ENCODE data around the gene GXYLT2.

Gene GXYLT2

GRCh38 chr3:72912532-72912931, 24.7 kb downstream of the GXYLT2 start:
- DNase-seq: no peak
- Histone ChIP-seq H3K9ac (ENCODE audit: low read length) (no peak overlapping the region), H3K4me2 (ENCODE audit: low read depth, low read length) (no peak overlapping the region), H3K27ac (ENCODE audit: low read length) (no peak overlapping the region), H2AFZ (ENCODE audit: low read length) (no peak overlapping the region), H3K4me1 (ENCODE audit: low read length) (no peaks in the 10 kb centered on the region), H3K9me2 (replicated peaks; ENCODE audit: insufficient read depth, low read length) (no peaks in the 10 kb centered on the region), H3K36me3 (replicated peaks; ENCODE audit: insufficient read depth, low read length) (no peaks in the 10 kb centered on the region), H3K4me3 (ENCODE audit: low read length) (no peak overlapping the region), H4K20me1 (ENCODE audit: insufficient read depth, low read length) (no peaks in the 10 kb centered on the region), H3K9me3 (replicated peaks; ENCODE audit: insufficient read depth, low read length) (no peaks in the 10 kb centered on the region), H3K79me2 (ENCODE audit: low read length) (no peaks in the 10 kb centered on the region), H3F3A (ENCODE audit: insufficient read depth, low read length) (no peaks in the 10 kb centered on the region), H3K27me3 (replicated peaks; ENCODE audit: insufficient read depth, low read length) (no peaks in the 10 kb centered on the region)
- TF ChIP-seq EZH2phosphoT487 (IDR thresholded peaks at IDR 0.05; ENCODE audit: low read length): no peak

DNA sequence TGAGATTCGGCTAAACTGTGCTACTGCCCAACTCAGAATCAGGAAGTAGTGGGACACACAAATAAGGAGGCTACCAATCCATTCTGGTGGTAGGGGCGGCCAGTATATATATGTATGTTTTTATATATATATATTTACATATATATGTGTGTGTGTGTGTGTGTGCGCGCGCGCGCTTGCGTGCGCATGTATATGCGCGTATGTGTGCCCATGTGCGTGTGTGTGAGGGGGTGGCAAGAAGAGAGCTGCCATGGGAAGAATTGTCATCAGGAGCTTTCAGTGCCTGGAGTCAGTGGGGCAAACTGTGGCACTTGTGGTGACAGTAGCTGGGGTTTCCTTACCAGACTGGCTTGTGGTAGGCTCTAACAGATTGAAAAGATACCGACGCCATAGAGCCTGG, 26.5 kb downstream of the GXYLT2 start:
- Histone ChIP-seq H3K4me1 (ENCODE audit: low read length) (no peaks in the 10 kb centered on the region), H3K79me2 (ENCODE audit: low read length) (no peaks in the 10 kb centered on the region), H4K20me1 (ENCODE audit: insufficient read depth, low read length) (no peaks in the 10 kb centered on the region), H2AFZ (ENCODE audit: low read length) (no peak overlapping the region), H3K36me3 (replicated peaks; ENCODE audit: insufficient read depth, low read length) (no peaks in the 10 kb centered on the region), H3K4me3 (ENCODE audit: low read length) (no peak overlapping the region), H3K9me3 (replicated peaks; ENCODE audit: insufficient read depth, low read length) (no peaks in the 10 kb centered on the region), H3F3A (ENCODE audit: insufficient read depth, low read length) (no peaks in the 10 kb centered on the region), H3K27me3 (replicated peaks; ENCODE audit: insufficient read depth, low read length) (no peaks in the 10 kb centered on the region), H3K9ac (ENCODE audit: low read length) (no peak overlapping the region), H3K27ac (ENCODE audit: low read length) (no peak overlapping the region), H3K9me2 (replicated peaks; ENCODE audit: insufficient read depth, low read length) (no peaks in the 10 kb centered on the region), H3K4me2 (ENCODE audit: low read depth, low read length) (no peak overlapping the region)
- no peak for DNase-seq
- TF ChIP-seq EZH2phosphoT487 (IDR thresholded peaks at IDR 0.05; ENCODE audit: low read length) (no peak), EZH2 (optimal IDR thresholded peaks at IDR 0.05; ENCODE audit: low read depth, low read length) (no peak)
- TF ChIP-seq, protein P1, sequence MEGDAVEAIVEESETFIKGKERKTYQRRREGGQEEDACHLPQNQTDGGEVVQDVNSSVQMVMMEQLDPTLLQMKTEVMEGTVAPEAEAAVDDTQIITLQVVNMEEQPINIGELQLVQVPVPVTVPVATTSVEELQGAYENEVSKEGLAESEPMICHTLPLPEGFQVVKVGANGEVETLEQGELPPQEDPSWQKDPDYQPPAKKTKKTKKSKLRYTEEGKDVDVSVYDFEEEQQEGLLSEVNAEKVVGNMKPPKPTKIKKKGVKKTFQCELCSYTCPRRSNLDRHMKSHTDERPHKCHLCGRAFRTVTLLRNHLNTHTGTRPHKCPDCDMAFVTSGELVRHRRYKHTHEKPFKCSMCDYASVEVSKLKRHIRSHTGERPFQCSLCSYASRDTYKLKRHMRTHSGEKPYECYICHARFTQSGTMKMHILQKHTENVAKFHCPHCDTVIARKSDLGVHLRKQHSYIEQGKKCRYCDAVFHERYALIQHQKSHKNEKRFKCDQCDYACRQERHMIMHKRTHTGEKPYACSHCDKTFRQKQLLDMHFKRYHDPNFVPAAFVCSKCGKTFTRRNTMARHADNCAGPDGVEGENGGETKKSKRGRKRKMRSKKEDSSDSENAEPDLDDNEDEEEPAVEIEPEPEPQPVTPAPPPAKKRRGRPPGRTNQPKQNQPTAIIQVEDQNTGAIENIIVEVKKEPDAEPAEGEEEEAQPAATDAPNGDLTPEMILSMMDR (IDR thresholded peaks at IDR 0.05; ENCODE audit: low read length): no peak

GRCh38 chr3:72916250-72916649, 28.4 kb downstream of the GXYLT2 start:
- Histone ChIP-seq H3K79me2 (ENCODE audit: low read length) (no peaks in the 10 kb centered on the region), H3K27me3 (replicated peaks; ENCODE audit: insufficient read depth, low read length) (no peaks in the 10 kb centered on the region)

DNA sequence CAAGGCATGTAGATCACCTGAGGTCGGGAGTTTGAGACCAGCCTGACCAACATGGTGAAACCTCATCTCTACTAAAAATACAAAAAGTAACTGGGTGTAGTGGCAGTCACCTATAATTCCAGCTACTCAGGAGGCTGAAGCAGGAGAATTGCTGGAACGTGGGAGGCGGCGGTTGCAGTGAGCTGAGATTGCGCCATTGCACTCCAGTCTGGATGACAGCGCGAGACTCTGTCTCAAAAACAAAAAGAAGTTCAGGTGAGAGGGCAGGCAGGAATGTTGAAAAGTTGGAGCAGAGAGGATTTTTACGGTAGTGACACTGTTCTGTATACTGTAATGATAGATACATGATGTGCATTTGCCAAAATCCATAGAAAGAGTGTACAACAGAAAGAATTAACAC, 31.7 kb downstream of the GXYLT2 start:
- no peak overlapping the region for H3K4me3 ChIP-seq (ENCODE audit: low read length)
- no peaks in the 10 kb centered on the region for H3K79me2 ChIP-seq (ENCODE audit: low read length)
- H3K4me2 ChIP-seq (ENCODE audit: low read depth, low read length): no peak overlapping the region
- H3K9me2 ChIP-seq (replicated peaks; ENCODE audit: insufficient read depth, low read length): no peaks in the 10 kb centered on the region
- H3K27me3 ChIP-seq (replicated peaks; ENCODE audit: insufficient read depth, low read length): no peaks in the 10 kb centered on the region
- H3K36me3 ChIP-seq (replicated peaks; ENCODE audit: insufficient read depth, low read length): no peaks in the 10 kb centered on the region
- no peak overlapping the region for H3K27ac ChIP-seq (ENCODE audit: low read length)
- no peaks in the 10 kb centered on the region for H3K9me3 ChIP-seq (replicated peaks; ENCODE audit: insufficient read depth, low read length)
- no peak overlapping the region for H2AFZ ChIP-seq (ENCODE audit: low read length)
- no peaks in the 10 kb centered on the region for H4K20me1 ChIP-seq (ENCODE audit: insufficient read depth, low read length)
- no peak for DNase-seq
- TF ChIP-seq EZH2phosphoT487 (IDR thresholded peaks at IDR 0.05; ENCODE audit: low read length) (no peak), EZH2 (optimal IDR thresholded peaks at IDR 0.05; ENCODE audit: low read depth, low read length) (no peak)
- TF ChIP-seq, protein P1 (IDR thresholded peaks at IDR 0.05; ENCODE audit: low read length): no peak
- no peaks in the 10 kb centered on the region for H3F3A ChIP-seq (ENCODE audit: insufficient read depth, low read length)
- H3K9ac ChIP-seq (ENCODE audit: low read length): no peak overlapping the region
- H3K4me1 ChIP-seq (ENCODE audit: low read length): no peaks in the 10 kb centered on the region

More at GRCh38 chr3:72916250-72916649, 28.4 kb downstream of the GXYLT2 start:
- Histone ChIP-seq H3K9ac (ENCODE audit: low read length) (no peak overlapping the region), H3F3A (ENCODE audit: insufficient read depth, low read length) (no peaks in the 10 kb centered on the region), H3K9me2 (replicated peaks; ENCODE audit: insufficient read depth, low read length) (no peaks in the 10 kb centered on the region), H3K4me1 (ENCODE audit: low read length) (no peaks in the 10 kb centered on the region), H2AFZ (ENCODE audit: low read length) (no peak overlapping the region), H3K4me3 (ENCODE audit: low read length) (no peak overlapping the region), H3K36me3 (replicated peaks; ENCODE audit: insufficient read depth, low read length) (no peaks in the 10 kb centered on the region), H4K20me1 (ENCODE audit: insufficient read depth, low read length) (no peaks in the 10 kb centered on the region), H3K4me2 (ENCODE audit: low read depth, low read length) (no peak overlapping the region), H3K27ac (ENCODE audit: low read length) (no peak overlapping the region), H3K9me3 (replicated peaks; ENCODE audit: insufficient read depth, low read length) (no peaks in the 10 kb centered on the region)
- DNase-seq: no peak
- TF ChIP-seq EZH2phosphoT487 (IDR thresholded peaks at IDR 0.05; ENCODE audit: low read length) (no peak), EZH2 (optimal IDR thresholded peaks at IDR 0.05; ENCODE audit: low read depth, low read length) (no peak)
- TF ChIP-seq, protein P1 (IDR thresholded peaks at IDR 0.05; ENCODE audit: low read length): no peak
